Panc1 (cell line): ENCODE data around the gene HUNK. TPM values are rescaled to one million over a fixed set of nuclear protein-coding genes. Genes with fewer than 3 reads are reported as not detected.

Source experiments
- ATAC-seq: fragments of 200-7000 bp; cut with Tn5 transposase; 2 replicates; pipeline ENCODE4 v1.9.1; 2020; ENCODE audit warnings: mild to moderate bottlenecking, moderate library complexity
- BruUV-seq: library from RNA; stranded (reverse); fragments of 400-500 nt; replicated peaks from 2 replicates; lab custom pipeline; 2021; lab: Mats Ljungman, UMichigan
- CTCF ChIA-PET: fragments of 300-600 bp; sonication (Branson Sonifier 250); formaldehyde crosslinking; loops from one replicate; lab custom pipeline; 2022; ENCODE audit warnings: antibody characterized with exemption; lab: Charles Lee
- POLR2A ChIA-PET: fragments of 300-600 bp; sonication (Branson Sonifier 250); formaldehyde crosslinking; loops from one replicate; lab custom pipeline; 2022; ENCODE audit warnings: antibody characterized with exemption; lab: Charles Lee
- DNase-seq: peaks from one replicate; pipeline ENCODE4 v3.0.0-alpha.2; 2010; ENCODE audit warnings: low read depth, low spot score
- H3K27ac ChIP-seq: 2 replicates; pipeline ENCODE4 v1.5.1; 2011; ENCODE audit warnings: mild to moderate bottlenecking, low read length, inconsistent platforms
- H3K27me3 ChIP-seq: fragments of 200-500 bp; sonication (Bioruptor generic); 2 replicates; pipeline ENCODE4 v1.6.0; 2014; ENCODE audit warnings: low read length, inconsistent platforms; ENCODE audit not compliant: control insufficient read depth, insufficient read depth
- H3K36me3 ChIP-seq: fragments of 200-500 bp; sonication (Bioruptor generic); 2 replicates; pipeline ENCODE4 v1.5.1; 2014; ENCODE audit warnings: inconsistent platforms, mild to moderate bottlenecking, low read length, moderate library complexity; ENCODE audit not compliant: control insufficient read depth, insufficient read depth
- H3K4me1 ChIP-seq: 2 replicates; pipeline ENCODE4 v1.5.1; 2011; ENCODE audit warnings: inconsistent platforms, mild to moderate bottlenecking, low read length, moderate library complexity; ENCODE audit not compliant: control insufficient read depth, insufficient read depth
- H3K4me3 ChIP-seq, 2 experiments: 2 replicates each; pipeline ENCODE4 v1.5.1; 2011 to 2012; ENCODE audit warnings: low read depth in 2 of 2, low read length in 2 of 2, mild to moderate bottlenecking in 2 of 2, inconsistent platforms in 1 of 2, moderate library complexity in 1 of 2
- H3K9me3 ChIP-seq: fragments of 200-500 bp; sonication (Bioruptor generic); 2 replicates; pipeline ENCODE4 v1.5.1; 2014; ENCODE audit warnings: low read depth, mild to moderate bottlenecking, inconsistent platforms, low read length, moderate library complexity; ENCODE audit not compliant: control insufficient read depth, insufficient read depth
- CTCF ChIP-seq: fragments of 450-650 bp; IDR thresholded peaks from 2 replicates; pipeline ENCODE4 v1.5.1; 2017; ENCODE audit warnings: mild to moderate bottlenecking
- POLR2AphosphoS5 ChIP-seq: IDR thresholded peaks from 2 replicates; pipeline ENCODE4 v1.6.1; 2012; ENCODE audit warnings: mild to moderate bottlenecking, low read depth, low read length, moderate library complexity
- REST ChIP-seq, 2 experiments: IDR thresholded peaks; 2 replicates each; pipeline ENCODE4 v1.6.1; 2011 to 2012; ENCODE audit warnings: low read depth in 2 of 2, control low read depth in 1 of 2, low read length in 1 of 2, mild to moderate bottlenecking in 1 of 2, moderate library complexity in 1 of 2; ENCODE audit not compliant: insufficient read depth in 1 of 2
- SIN3A ChIP-seq: IDR thresholded peaks from 2 replicates; pipeline ENCODE4 v1.6.1; 2012; ENCODE audit warnings: low read depth, mild to moderate bottlenecking, low read length, moderate library complexity, borderline replicate concordance; ENCODE audit not compliant: insufficient read depth
- TCF7L2 ChIP-seq: IDR thresholded peaks from 2 replicates; pipeline ENCODE4 v1.6.1; 2011; ENCODE audit warnings: mild to moderate bottlenecking, low read depth, low read length, inconsistent platforms
- in situ Hi-C: cut with HindIII; loops from 2 replicates; pipeline ENCODE4 v1.10.0; 2016; ENCODE audit warnings: low sequenced_read_pairs, low pct_unique_long_range_greater_than_20kb
- intact Hi-C: fragments of 100-400 bp; cut with micrococcal nuclease; formaldehyde crosslinking; loops from one replicate; pipeline ENCODE4 v1.10.0; 2022; ENCODE audit not compliant: unreplicated experiment
- total RNA-seq: library from RNA; stranded (reverse); gene quantifications from one replicate; pipeline ENCODE4 v1.2.1, GENCODE V29; 2021; ENCODE audit not compliant: unreplicated experiment

HUNK gene
- total RNA-seq, 1 experiment from 2014 or later = 0.05 TPM

GRCh38 chr21:31909153-31910073, 36.6 kb downstream of the HUNK start:
- ChIA-PET CTCF (no interaction called here), POLR2A (no interaction called here)
- BruUV-seq = no TSS peak
- H3K4me1 ChIP-seq = no peaks in the 10 kb centered on the region
- H3K27ac ChIP-seq = no peak overlapping the region
- intact Hi-C loops (no loop called here), in situ Hi-C loops (no loop called here)
- DNase-seq (no peak), ATAC-seq (no peak)
- no peaks in the 10 kb centered on the region for H3K36me3 ChIP-seq
- no peak overlapping the region for H3K4me3 ChIP-seq
- no peaks in the 10 kb centered on the region for H3K27me3 ChIP-seq
- no peak for TF ChIP-seq REST (IDR thresholded peaks at IDR 0.05; ENCODE audit: insufficient read depth in 1 of 2, low read depth in 2 of 2, low read length in 1 of 2)
- no peak for TF ChIP-seq POLR2AphosphoS5
- no peak for TF ChIP-seq CTCF
- no peak for TF ChIP-seq TCF7L2
- TF ChIP-seq SIN3A = no peak
- no peaks in the 10 kb centered on the region for H3K9me3 ChIP-seq

GRCh38 chr21:31910074-31910470, 37.3 kb downstream of the HUNK start:
- intact Hi-C loops = no loop called here
- POLR2A ChIA-PET = no interaction called here
- no TSS peak for BruUV-seq
- no peak for TF ChIP-seq POLR2AphosphoS5
- DNase-seq = no peak
- no peak for ATAC-seq
- Histone ChIP-seq H3K27ac (no peak overlapping the region), H3K4me1 (no peaks in the 10 kb centered on the region), H3K36me3 (no peaks in the 10 kb centered on the region), H3K9me3 (no peaks in the 10 kb centered on the region), H3K27me3 (no peaks in the 10 kb centered on the region), H3K4me3 (no peak overlapping the region)
- in situ Hi-C loops = no loop called here
- CTCF ChIA-PET = no interaction called here
